Keratinocyte (primary cell): Measurements from ENCODE around the gene ACBD3. TPM values are rescaled to one million over a fixed set of nuclear protein-coding genes. Genes with fewer than 3 reads are reported as not detected.

ENCODE experiments used
- DNase-seq: peaks from one replicate; pipeline ENCODE4 v3.0.0-alpha.2; 2011; ENCODE audit warnings: low read depth, missing footprints, low spot score
- FAIRE-seq: peaks from 2 replicates; lab custom pipeline; 2011; peaks lifted over from hg19 to GRCh38; lab: Jason Lieb, UNC
- H2AFZ ChIP-seq: 2 replicates; pipeline ENCODE4 v1.6.0; 2012; ENCODE audit warnings: low read length, control low read depth, inconsistent platforms; ENCODE audit not compliant: control insufficient read depth
- H3K27ac ChIP-seq: 2 replicates; pipeline ENCODE4 v1.5.1; 2011; ENCODE audit warnings: low read length; ENCODE audit not compliant: control insufficient read depth, insufficient read depth
- H3K27me3 ChIP-seq: 3 replicates; pipeline ENCODE4 v1.6.0; 2011; ENCODE audit warnings: low read length; ENCODE audit not compliant: control insufficient read depth, insufficient read depth; ENCODE audit errors: extremely low read depth
- H3K36me3 ChIP-seq, 2 experiments: 2 replicates in 1 of 2; 3 replicates in 1 of 2; pipeline ENCODE4 v1.5.1; 2011; ENCODE audit warnings: low read length in 2 of 2, mild to moderate bottlenecking in 1 of 2; ENCODE audit not compliant: control insufficient read depth in 2 of 2, insufficient read depth in 2 of 2; ENCODE audit errors: extremely low read depth in 1 of 2
- H3K4me1 ChIP-seq: 3 replicates; pipeline ENCODE4 v1.5.1; 2011; ENCODE audit warnings: low read length; ENCODE audit not compliant: control insufficient read depth, insufficient read depth; ENCODE audit errors: extremely low read depth
- H3K4me2 ChIP-seq: 3 replicates; pipeline ENCODE4 v1.6.0; 2011; ENCODE audit warnings: low read depth, low read length; ENCODE audit not compliant: control insufficient read depth, insufficient read depth; ENCODE audit errors: extremely low read depth
- H3K4me3 ChIP-seq, 3 experiments: fragments of 200-600 bp in 1 of 3; sonication (generic) in 1 of 3; 2 replicates in 2 of 3; 3 replicates in 1 of 3; pipeline ENCODE4 v1.5.1; 2011 to 2016; ENCODE audit warnings: low read length in 3 of 3, mild to moderate bottlenecking in 3 of 3, control low read depth in 2 of 3, inconsistent platforms in 1 of 3, low read depth in 1 of 3, mixed read lengths in 1 of 3, mixed run types in 1 of 3, moderate library complexity in 1 of 3; ENCODE audit not compliant: control insufficient read depth in 2 of 3, insufficient read depth in 2 of 3; ENCODE audit errors: extremely low read depth in 1 of 3
- H3K79me2 ChIP-seq: 2 replicates; pipeline ENCODE4 v1.6.0; 2012; ENCODE audit warnings: low read length; ENCODE audit not compliant: control insufficient read depth, insufficient read depth
- H3K9ac ChIP-seq: 3 replicates; pipeline ENCODE4 v1.6.0; 2011; ENCODE audit warnings: low read length; ENCODE audit not compliant: control insufficient read depth, insufficient read depth; ENCODE audit errors: extremely low read depth
- H3K9me1 ChIP-seq: 3 replicates; pipeline ENCODE4 v1.6.0; 2011; ENCODE audit warnings: low read length; ENCODE audit not compliant: control insufficient read depth, insufficient read depth; ENCODE audit errors: extremely low read depth
- H3K9me3 ChIP-seq: 2 replicates; pipeline ENCODE4 v1.5.1; 2012; ENCODE audit warnings: low read depth, low read length; ENCODE audit not compliant: control insufficient read depth
- H4K20me1 ChIP-seq: 3 replicates; pipeline ENCODE4 v1.6.0; 2011; ENCODE audit warnings: low read length; ENCODE audit not compliant: control insufficient read depth, insufficient read depth; ENCODE audit errors: extremely low read depth
- EZH2 ChIP-seq: IDR thresholded peaks from one replicate; pipeline ENCODE4 v1.6.1; 2012; ENCODE audit warnings: inconsistent platforms, mild to moderate bottlenecking, low read length, moderate library complexity
- dilution Hi-C: fragments of 300-500 bp; cut with MboI; formaldehyde crosslinking; loops from one replicate; pipeline ENCODE4 v1.7.0; 2020; ENCODE audit warnings: low sequenced_read_pairs; ENCODE audit not compliant: extremely low pct_ligation_motif_present
- polyA plus RNA-seq, 5 experiments: library from polyadenylated mRNA; depleted of rRNA in 3 of 5; stranded (reverse) in 3 of 5; stranded (forward) in 1 of 5; unstranded in 1 of 5; fragments of >200 nt; gene quantifications; 1 replicate in 1 of 5; 2 replicates in 3 of 5; 3 replicates in 1 of 5; pipeline versions ENCODE4 v1.2.1 to v1.2.3, GENCODE V29; 2011 to 2012; ENCODE audit warnings: missing spikeins in 2 of 5, low read depth in 1 of 5, low replicate concordance in 1 of 5
- TF ChIP-seq, protein P1 (sequence below), 3 experiments: IDR thresholded peaks in 1 of 3; conservative IDR thresholded peaks in 1 of 3; optimal IDR thresholded peaks in 1 of 3; 2 replicates in 2 of 3; 3 replicates in 1 of 3; pipeline versions ENCODE3 to v1.5.1; 2011; ENCODE audit warnings: low read length in 3 of 3, mild to moderate bottlenecking in 3 of 3, moderate library complexity in 2 of 3, control low read depth in 1 of 3, inconsistent platforms in 1 of 3; ENCODE audit not compliant: insufficient read depth in 2 of 3; ENCODE audit errors: extremely low read depth in 1 of 3

ACBD3 gene
- polyA plus RNA-seq, 1 donor (not counting 4 experiments of a cell fraction or from before 2014, with no cell fraction given): 43.1 TPM

DNA sequence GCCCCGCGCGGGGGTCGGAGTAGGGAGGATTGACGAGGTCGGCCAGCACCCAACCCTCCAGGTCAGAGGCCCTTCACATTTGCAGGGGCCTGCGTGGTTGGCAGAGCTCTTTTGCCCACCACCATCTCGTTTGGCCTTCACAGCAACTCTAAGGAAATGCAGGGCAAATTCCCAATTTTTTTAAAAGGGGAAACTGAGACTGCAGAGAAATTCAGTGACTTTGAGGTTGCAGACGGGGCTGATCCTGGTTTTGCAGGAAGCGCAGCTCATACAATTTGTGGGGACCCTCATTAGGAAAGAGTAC lies 430 bp upstream of the ACBD3 start:
- FAIRE-seq (no peak), DNase-seq (no peak)
- Histone ChIP-seq H3K27me3 (no peaks in the 10 kb centered on the region), H4K20me1 (peaks cover under 1% of the 10 kb centered on the region), H3K79me2 (peaks cover 46% of the 10 kb centered on the region), H3K4me3 (peak overlapping the region; percentile 75 to 91 (median 78)), H3K27ac (peak overlapping the region; percentile 56), H3K9me3 (no peaks in the 10 kb centered on the region), H3K4me2 (peak overlapping the region; percentile 100), H3K4me1 (peaks cover 25% of the 10 kb centered on the region), H2AFZ (peak overlapping the region; percentile 96), H3K9me1 (peaks cover 2% of the 10 kb centered on the region), H3K9ac (peak overlapping the region; percentile 85), H3K36me3 (no peaks in the 10 kb centered on the region)
- dilution Hi-C loops: no loop called here
- TF ChIP-seq EZH2: no peak

GRCh38 chr1:226185141-226186036 lies 1.2 kb downstream of the ACBD3 start:
- peak overlapping the region; percentile 75 to 91 (median 78) for H3K4me3 ChIP-seq
- peak overlapping the region; percentile 56 for H3K27ac ChIP-seq
- TF ChIP-seq EZH2: no peak
- TF ChIP-seq, protein P1, sequence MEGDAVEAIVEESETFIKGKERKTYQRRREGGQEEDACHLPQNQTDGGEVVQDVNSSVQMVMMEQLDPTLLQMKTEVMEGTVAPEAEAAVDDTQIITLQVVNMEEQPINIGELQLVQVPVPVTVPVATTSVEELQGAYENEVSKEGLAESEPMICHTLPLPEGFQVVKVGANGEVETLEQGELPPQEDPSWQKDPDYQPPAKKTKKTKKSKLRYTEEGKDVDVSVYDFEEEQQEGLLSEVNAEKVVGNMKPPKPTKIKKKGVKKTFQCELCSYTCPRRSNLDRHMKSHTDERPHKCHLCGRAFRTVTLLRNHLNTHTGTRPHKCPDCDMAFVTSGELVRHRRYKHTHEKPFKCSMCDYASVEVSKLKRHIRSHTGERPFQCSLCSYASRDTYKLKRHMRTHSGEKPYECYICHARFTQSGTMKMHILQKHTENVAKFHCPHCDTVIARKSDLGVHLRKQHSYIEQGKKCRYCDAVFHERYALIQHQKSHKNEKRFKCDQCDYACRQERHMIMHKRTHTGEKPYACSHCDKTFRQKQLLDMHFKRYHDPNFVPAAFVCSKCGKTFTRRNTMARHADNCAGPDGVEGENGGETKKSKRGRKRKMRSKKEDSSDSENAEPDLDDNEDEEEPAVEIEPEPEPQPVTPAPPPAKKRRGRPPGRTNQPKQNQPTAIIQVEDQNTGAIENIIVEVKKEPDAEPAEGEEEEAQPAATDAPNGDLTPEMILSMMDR (optimal IDR thresholded peaks at IDR 0.05 in 1 of 3, IDR thresholded peaks at IDR 0.05 in 1 of 3, conservative IDR thresholded peaks at IDR 0.05 in 1 of 3; ENCODE audit: extremely low read depth in 1 of 3, insufficient read depth in 2 of 3, low read length in 3 of 3): no peak
- H3K9me3 ChIP-seq: no peaks in the 10 kb centered on the region
- dilution Hi-C loops: no loop called here
- FAIRE-seq (no peak), DNase-seq (no peak)
- peaks cover 5% of the 10 kb centered on the region for H4K20me1 ChIP-seq
- H3K36me3 ChIP-seq: no peaks in the 10 kb centered on the region
- H3K4me1 ChIP-seq: peaks cover 28% of the 10 kb centered on the region
- H3K4me2 ChIP-seq: peak overlapping the region; percentile 100
- H3K27me3 ChIP-seq: no peaks in the 10 kb centered on the region
- peaks cover 60% of the 10 kb centered on the region for H3K79me2 ChIP-seq
- H3K9ac ChIP-seq: peak overlapping the region; percentile 85
- H2AFZ ChIP-seq: no peak overlapping the region
- H3K9me1 ChIP-seq: peaks cover 2% of the 10 kb centered on the region
